ENCODE results near the gene PSMD13.

PSMD13 gene

DNA sequence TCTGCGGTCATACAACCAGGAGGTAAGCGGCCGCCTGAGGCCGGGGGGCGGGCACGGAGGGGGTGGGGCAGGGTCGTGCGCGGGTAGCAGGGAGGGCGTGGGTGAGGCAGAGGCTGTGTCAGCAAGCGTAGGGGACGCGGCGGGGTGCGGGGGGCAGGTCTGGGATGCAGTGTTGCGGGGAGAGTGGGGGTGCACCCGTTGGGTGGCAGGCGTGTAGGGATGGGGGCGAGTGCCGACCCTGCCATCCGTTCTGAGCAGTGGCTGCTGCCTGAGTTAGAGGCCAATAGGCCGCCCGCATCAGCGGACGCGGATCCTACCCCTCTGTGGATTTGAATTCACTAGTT lies 27.9 kb upstream of the PSMD13 start:
- ChIA-PET CTCF (interaction anchor here (0.7 to 1.5 kb wide), 6 partner anchors 8 to 239 kb away, joined by 3 to 7 read pairs (median 4); no protein-coding TSS in a partner anchor), POLR2A (no interaction called here)
- H3K4me3 ChIP-seq (ENCODE audit: low read depth, low read length), result peak overlapping the region; percentile 96
- TF ChIP-seq, protein P1, sequence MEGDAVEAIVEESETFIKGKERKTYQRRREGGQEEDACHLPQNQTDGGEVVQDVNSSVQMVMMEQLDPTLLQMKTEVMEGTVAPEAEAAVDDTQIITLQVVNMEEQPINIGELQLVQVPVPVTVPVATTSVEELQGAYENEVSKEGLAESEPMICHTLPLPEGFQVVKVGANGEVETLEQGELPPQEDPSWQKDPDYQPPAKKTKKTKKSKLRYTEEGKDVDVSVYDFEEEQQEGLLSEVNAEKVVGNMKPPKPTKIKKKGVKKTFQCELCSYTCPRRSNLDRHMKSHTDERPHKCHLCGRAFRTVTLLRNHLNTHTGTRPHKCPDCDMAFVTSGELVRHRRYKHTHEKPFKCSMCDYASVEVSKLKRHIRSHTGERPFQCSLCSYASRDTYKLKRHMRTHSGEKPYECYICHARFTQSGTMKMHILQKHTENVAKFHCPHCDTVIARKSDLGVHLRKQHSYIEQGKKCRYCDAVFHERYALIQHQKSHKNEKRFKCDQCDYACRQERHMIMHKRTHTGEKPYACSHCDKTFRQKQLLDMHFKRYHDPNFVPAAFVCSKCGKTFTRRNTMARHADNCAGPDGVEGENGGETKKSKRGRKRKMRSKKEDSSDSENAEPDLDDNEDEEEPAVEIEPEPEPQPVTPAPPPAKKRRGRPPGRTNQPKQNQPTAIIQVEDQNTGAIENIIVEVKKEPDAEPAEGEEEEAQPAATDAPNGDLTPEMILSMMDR (IDR thresholded peaks at IDR 0.05; ENCODE audit: insufficient read depth, low read length, missing control alignments), result no peak
- DNase-seq (ENCODE audit: low read depth, low spot score), result no peak

DNA sequence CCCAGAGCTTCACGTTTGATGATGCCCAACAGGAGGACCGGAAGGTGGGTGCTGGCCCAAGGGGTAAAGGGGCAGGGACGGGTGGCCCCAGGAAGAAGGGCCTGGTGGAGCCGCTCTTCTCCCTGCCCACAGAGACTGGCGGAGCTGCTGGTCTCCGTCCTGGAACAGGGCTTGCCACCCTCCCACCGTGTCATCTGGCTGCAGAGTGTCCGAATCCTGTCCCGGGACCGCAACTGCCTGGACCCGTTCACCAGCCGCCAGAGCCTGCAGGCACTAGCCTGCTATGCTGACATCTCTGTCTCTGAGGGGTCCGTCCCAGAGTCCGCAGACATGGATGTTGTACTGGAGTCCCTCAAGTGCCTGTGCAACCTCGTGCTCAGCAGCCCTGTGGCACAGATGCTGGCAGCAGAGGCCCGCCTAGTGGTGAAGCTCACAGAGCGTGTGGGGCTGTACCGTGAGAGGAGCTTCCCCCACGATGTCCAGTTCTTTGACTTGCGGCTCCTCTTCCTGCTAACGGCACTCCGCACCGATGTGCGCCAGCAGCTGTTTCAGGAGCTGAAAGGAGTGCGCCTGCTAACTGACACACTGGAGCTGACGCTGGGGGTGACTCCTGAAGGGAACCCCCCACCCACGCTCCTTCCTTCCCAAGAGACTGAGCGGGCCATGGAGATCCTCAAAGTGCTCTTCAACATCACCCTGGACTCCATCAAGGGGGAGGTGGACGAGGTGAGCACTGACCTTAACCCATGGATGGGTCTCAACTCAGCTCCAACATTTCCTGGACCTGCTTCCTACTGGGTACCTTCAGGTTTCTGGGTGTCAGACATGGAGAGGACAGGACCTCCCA lies 27.3 kb upstream of the PSMD13 start:
- TF ChIP-seq, protein P1 (IDR thresholded peaks at IDR 0.05; ENCODE audit: insufficient read depth, low read length, missing control alignments), result peak; percentile 6
- POLR2A ChIA-PET, result interaction anchor here (1.0 kb wide), 1 partner anchor 297 kb away, joined by 4 read pairs; the partner anchor contains the start of gene RNH1
- no peak for DNase-seq (ENCODE audit: low read depth, low spot score)
- CTCF ChIA-PET, result interaction anchor here (0.7 to 1.5 kb wide), 6 partner anchors 9 to 238 kb away, joined by 3 to 7 read pairs (median 4); no protein-coding TSS in a partner anchor
- peak overlapping the region; percentile 96 for H3K4me3 ChIP-seq (ENCODE audit: low read depth, low read length)

DNA sequence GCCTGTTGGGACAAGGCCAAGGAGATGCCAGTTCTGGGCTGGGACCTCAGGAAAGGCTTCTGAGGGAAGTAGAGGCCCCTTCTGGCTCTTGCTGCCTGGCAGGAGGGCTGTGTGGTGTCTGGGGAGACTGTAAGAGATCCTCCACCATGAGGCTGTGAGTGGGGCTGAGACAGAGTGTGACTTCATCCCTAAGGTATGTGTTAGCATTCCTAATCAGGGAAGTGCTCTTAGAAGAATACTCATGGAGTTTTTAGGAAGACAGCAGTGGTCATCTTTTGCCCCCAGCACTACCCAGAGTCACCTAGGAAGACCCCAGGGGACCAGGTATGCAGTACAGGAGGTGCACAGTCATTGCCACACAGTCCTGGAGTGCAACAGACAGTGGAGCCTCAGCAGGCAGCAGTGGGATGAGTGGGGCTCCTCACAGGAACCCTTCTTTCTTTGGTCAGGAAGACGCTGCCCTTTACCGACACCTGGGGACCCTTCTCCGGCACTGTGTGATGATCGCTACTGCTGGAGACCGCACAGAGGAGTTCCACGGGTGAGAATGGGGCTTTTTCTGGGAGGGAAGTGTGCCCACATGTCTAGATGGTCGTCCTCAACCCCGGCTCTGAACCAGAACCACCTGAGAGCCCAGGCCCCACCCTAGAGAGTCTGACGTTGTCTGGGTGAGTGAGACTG lies 26.5 kb upstream of the PSMD13 start:
- H3K4me3 ChIP-seq (ENCODE audit: low read depth, low read length), result peak overlapping the region; percentile 96
- TF ChIP-seq, protein P1 (IDR thresholded peaks at IDR 0.05; ENCODE audit: insufficient read depth, low read length, missing control alignments), result no peak
- DNase-seq (ENCODE audit: low read depth, low spot score), result peak; percentile 70
- ChIA-PET POLR2A (interaction anchor here (1.0 kb wide), 1 partner anchor 296 kb away, joined by 4 read pairs; the partner anchor contains the start of gene RNH1), CTCF (interaction anchor here (1.3 to 1.4 kb wide), 2 partner anchors 21 to 238 kb away, joined by 3 to 4 read pairs; no protein-coding TSS in a partner anchor)

DNA sequence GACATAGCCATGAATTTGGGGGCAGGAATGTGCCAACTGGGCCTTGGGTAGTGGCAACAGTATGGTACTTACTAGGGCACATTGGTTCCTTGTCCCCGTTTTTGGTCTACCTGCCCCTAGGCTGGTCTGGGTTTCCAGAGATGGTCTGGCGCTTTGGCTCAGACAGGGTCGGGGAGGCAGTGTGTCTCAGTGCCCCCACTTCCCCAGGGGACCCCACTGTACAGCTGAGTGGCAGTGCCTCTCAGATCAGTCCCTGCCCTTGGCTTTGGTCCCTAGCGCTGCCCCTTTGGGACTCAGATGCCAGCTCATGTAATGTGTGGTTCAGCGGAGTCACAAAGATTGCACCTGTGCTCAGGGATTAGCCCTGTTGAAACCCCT lies 26.0 kb upstream of the PSMD13 start:
- ChIA-PET POLR2A (no interaction called here), CTCF (interaction anchor here (1.4 to 2.9 kb wide), 2 partner anchors 20 to 152 kb away, joined by 3 to 7 read pairs; no protein-coding TSS in a partner anchor)
- DNase-seq (ENCODE audit: low read depth, low spot score), result no peak
- peak overlapping the region; percentile 96 for H3K4me3 ChIP-seq (ENCODE audit: low read depth, low read length)
- TF ChIP-seq, protein P1 (IDR thresholded peaks at IDR 0.05; ENCODE audit: insufficient read depth, low read length, missing control alignments), result no peak

DNA sequence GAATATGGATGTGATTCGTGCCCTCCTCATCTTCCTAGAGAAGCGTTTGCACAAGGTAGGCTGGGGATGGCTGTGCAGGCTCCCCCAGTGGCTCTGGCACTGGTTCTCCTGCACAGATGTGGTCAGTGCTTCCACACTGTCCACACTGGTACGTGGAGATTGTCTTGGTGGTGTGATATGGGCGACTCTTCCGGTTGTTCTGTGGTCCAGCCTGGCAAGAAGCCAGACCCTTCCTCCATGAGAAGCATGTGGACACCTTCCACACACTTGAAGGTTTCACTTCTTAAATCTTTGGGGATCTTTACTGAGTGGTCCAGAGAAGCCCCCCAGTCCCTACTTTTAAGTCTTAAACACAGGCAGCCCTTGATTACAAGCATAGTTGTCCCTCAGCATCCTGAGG lies 25.5 kb upstream of the PSMD13 start:
- TF ChIP-seq, protein P1 (IDR thresholded peaks at IDR 0.05; ENCODE audit: insufficient read depth, low read length, missing control alignments), result no peak
- no peak overlapping the region for H3K4me3 ChIP-seq (ENCODE audit: low read depth, low read length)
- POLR2A ChIA-PET, result interaction anchor here (1.4 kb wide), 1 partner anchor 10 kb away, joined by 7 read pairs; no protein-coding TSS in a partner anchor
- no peak for DNase-seq (ENCODE audit: low read depth, low spot score)
- CTCF ChIA-PET, result interaction anchor here (0.6 to 2.9 kb wide), 4 partner anchors 11 to 152 kb away, joined by 3 to 8 read pairs (median 5); no protein-coding TSS in a partner anchor
